Thyroid gland (tissue), 4 donors: ENCODE data around the gene WNK1.

ENCODE experiments used
- POLR2A ChIP-seq, 2 donors: fragments of 450-650 bp; IDR thresholded peaks; one replicate each; pipeline ENCODE4 v1.6.1; 2017; ENCODE audit warnings: antibody characterized with exemption in 2 of 2, mild to moderate bottlenecking in 2 of 2, moderate library complexity in 1 of 2
- TF ChIP-seq, protein P1 (sequence below), 6 experiments: fragments of 200-600 bp in 3 of 6; fragments of 450-650 bp in 3 of 6; sonication (generic) in 3 of 6; IDR thresholded peaks; one replicate each; pipeline ENCODE4 v1.5.1; 2016 to 2019; ENCODE audit warnings: antibody characterized with exemption in 6 of 6, mild to moderate bottlenecking in 2 of 6, inconsistent platforms in 1 of 6, moderate library complexity in 1 of 6

DNA sequence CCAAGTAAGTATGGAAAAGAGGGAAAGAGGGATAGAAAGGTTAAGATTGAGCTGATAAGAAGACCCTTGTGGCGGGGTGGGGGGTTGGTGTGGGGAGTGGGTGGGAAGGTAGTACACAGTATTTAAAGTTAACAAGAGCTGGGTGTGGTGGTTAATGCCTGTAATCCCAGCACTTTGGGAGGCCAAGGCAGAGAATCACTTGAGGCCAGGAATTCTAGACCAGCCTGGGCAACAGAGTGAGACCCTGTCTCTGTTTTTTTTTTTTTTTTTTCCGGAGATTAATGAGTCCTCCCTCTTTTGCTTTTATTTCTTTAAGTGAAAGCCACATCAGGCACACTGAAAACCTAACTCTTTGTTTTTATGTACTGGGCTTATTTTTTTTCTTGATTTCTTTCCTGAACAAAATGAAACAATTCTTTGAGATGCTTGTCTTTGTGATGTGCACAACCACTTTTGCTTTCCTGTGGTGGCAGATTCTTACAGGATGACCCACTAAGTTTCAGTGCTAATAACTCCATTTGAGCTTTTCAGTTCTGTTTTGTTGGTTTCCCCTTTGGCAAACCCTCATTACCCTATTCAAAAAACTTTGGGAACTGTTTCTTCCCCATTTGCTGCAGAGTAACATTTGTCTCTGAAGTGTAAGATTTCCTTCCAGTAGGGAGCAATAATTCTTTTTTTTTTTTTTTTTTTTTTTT lies 54.8 kb downstream of the WNK1 start:
- TF ChIP-seq, protein P1, sequence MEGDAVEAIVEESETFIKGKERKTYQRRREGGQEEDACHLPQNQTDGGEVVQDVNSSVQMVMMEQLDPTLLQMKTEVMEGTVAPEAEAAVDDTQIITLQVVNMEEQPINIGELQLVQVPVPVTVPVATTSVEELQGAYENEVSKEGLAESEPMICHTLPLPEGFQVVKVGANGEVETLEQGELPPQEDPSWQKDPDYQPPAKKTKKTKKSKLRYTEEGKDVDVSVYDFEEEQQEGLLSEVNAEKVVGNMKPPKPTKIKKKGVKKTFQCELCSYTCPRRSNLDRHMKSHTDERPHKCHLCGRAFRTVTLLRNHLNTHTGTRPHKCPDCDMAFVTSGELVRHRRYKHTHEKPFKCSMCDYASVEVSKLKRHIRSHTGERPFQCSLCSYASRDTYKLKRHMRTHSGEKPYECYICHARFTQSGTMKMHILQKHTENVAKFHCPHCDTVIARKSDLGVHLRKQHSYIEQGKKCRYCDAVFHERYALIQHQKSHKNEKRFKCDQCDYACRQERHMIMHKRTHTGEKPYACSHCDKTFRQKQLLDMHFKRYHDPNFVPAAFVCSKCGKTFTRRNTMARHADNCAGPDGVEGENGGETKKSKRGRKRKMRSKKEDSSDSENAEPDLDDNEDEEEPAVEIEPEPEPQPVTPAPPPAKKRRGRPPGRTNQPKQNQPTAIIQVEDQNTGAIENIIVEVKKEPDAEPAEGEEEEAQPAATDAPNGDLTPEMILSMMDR (IDR thresholded peaks at IDR 0.05): no peak
- TF ChIP-seq POLR2A (IDR thresholded peaks at IDR 0.05): no peak
